Suprapubic skin (tissue), 4 donors: Measurements from ENCODE around the gene BTF3. TPM values are rescaled to one million over a fixed set of nuclear protein-coding genes. Genes with fewer than 3 reads are reported as not detected.

Source experiments
- DNase-seq, 2 donors: peaks; one replicate each; pipeline ENCODE4 v3.0.0-alpha.2; 2019; ENCODE audit warnings: low spot score in 2 of 2
- H3K27ac ChIP-seq: fragments of 200-600 bp; sonication (generic); one replicate; pipeline ENCODE4 v1.5.1; 2019
- H3K27me3 ChIP-seq: fragments of 200-600 bp; sonication (generic); one replicate; pipeline ENCODE4 v1.5.1; 2019
- H3K36me3 ChIP-seq: fragments of 200-600 bp; sonication (generic); one replicate; pipeline ENCODE4 v1.5.1; 2019
- H3K4me1 ChIP-seq: fragments of 200-600 bp; sonication (generic); one replicate; pipeline ENCODE4 v1.5.1; 2019
- H3K4me3 ChIP-seq: fragments of 200-600 bp; sonication (generic); one replicate; pipeline ENCODE4 v1.5.1; 2019; ENCODE audit warnings: mild to moderate bottlenecking
- H3K9me3 ChIP-seq: fragments of 200-600 bp; sonication (generic); one replicate; pipeline ENCODE4 v1.5.1; 2019
- EP300 ChIP-seq: sonication (generic); formaldehyde crosslinking; IDR thresholded peaks from one replicate; pipeline ENCODE4 v1.6.1; 2017; ENCODE audit warnings: antibody characterized with exemption
- POLR2A ChIP-seq, 2 donors: fragments of 450-650 bp; IDR thresholded peaks; one replicate each; pipeline ENCODE4 v1.6.1; 2017; ENCODE audit warnings: antibody characterized with exemption in 2 of 2, mild to moderate bottlenecking in 2 of 2, moderate library complexity in 2 of 2
- POLR2AphosphoS5 ChIP-seq, 3 donors: sonication (generic); formaldehyde crosslinking; IDR thresholded peaks; one replicate each; pipeline ENCODE4 v1.6.1; 2017; ENCODE audit warnings: antibody characterized with exemption in 3 of 3
- WGBS: methylation state at CpG from one replicate; pipeline ENCODE4 v1.1.5; 2018; 5-methylcytosine and 5-hydroxymethylcytosine counted together
- total RNA-seq, 4 donors: library from RNA; depleted of rRNA; stranded (reverse); fragments of >200 nt; gene quantifications; one replicate each; pipeline ENCODE4 v1.1.0, GENCODE V29; 2016
- TF ChIP-seq, protein P1 (sequence below), 2 donors: fragments of 200-600 bp in 1 of 2; fragments of 450-650 bp in 1 of 2; sonication (generic) in 1 of 2; IDR thresholded peaks; one replicate each; pipeline ENCODE4 v1.5.1; 2016 to 2019; ENCODE audit warnings: antibody characterized with exemption in 2 of 2, mild to moderate bottlenecking in 1 of 2, moderate library complexity in 1 of 2

The BTF3 gene
- total RNA-seq, 4 donors from 2014 or later, result 473 to 851 (median 620) TPM

DNA sequence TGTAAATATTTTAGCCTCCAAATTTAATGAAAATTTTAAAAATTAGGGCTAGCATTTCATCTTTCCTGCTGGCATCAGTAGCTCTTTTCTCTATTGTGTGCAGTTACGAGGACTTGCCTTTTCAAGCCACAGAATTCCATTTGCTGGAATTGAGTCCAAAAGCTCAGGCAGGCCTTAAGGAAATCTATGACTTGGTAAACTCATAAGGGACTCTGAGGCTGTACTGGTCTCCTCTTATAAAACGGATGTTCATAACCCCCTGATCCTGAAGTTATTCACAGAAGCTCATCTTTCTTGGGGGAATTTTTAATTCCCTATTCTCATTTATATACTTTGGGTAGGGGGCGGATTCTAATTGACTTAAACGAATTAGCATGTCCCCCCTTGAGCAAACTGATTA is 43.8 kb downstream of the BTF3 start:
- TF ChIP-seq POLR2A (IDR thresholded peaks at IDR 0.05) (no peak), EP300 (no peak), POLR2AphosphoS5 (IDR thresholded peaks at IDR 0.05) (no peak)
- TF ChIP-seq, protein P1, sequence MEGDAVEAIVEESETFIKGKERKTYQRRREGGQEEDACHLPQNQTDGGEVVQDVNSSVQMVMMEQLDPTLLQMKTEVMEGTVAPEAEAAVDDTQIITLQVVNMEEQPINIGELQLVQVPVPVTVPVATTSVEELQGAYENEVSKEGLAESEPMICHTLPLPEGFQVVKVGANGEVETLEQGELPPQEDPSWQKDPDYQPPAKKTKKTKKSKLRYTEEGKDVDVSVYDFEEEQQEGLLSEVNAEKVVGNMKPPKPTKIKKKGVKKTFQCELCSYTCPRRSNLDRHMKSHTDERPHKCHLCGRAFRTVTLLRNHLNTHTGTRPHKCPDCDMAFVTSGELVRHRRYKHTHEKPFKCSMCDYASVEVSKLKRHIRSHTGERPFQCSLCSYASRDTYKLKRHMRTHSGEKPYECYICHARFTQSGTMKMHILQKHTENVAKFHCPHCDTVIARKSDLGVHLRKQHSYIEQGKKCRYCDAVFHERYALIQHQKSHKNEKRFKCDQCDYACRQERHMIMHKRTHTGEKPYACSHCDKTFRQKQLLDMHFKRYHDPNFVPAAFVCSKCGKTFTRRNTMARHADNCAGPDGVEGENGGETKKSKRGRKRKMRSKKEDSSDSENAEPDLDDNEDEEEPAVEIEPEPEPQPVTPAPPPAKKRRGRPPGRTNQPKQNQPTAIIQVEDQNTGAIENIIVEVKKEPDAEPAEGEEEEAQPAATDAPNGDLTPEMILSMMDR (IDR thresholded peaks at IDR 0.05), result no peak
- 36% methylated on average over 4 of the region's 4 CpGs for WGBS
- DNase-seq, result no peak
- H3K27ac ChIP-seq, result peak overlapping the region; percentile 28
- peaks cover 9% of the 10 kb centered on the region for H3K4me1 ChIP-seq
- no peaks in the 10 kb centered on the region for H3K36me3 ChIP-seq
- H3K27me3 ChIP-seq, result no peaks in the 10 kb centered on the region
- H3K4me3 ChIP-seq, result no peak overlapping the region
- no peaks in the 10 kb centered on the region for H3K9me3 ChIP-seq

DNA sequence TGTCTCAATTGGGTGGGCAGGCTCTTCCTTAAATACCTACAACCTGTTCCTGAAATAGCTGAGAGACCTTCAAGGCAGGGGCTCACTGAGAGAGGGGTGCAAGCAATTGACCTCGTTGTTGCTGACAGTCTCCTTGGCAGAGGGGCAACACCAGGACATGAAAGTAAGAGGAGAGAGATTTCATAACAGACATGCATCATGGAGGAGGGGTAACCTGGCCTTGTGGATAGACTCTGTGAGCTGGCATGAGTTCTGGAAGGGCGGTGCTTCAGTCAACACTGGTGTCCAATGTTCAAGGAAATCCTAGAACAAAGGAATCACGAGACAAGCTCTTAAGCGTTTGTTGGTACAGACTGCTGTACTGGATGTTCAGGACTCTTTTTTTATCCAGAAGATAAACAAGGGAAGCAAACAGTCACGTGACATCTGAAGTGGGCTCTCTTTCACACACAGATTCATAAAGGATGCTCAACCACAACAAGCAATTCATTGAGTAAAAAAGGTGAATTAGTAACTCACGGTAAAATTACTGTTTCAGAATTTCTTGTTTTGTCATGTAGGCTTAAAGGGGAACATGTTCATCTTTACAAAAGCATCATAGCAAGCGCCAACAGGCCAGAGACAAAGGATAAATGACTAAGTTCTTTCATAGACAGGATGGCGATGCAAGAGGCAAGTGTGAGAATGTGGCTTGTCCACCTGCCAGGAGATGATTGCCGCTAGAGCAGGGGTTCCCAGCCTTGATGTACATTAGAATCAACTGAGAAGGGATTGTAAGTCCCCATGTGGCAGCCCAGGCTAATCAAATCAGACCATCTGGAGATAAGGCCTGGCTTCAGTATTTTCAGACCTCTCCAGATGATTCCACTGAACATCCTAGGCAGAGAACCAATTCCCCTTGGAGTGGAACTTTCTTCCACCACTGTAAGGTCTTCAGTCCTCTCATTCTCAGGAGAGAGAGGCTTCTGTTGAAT is 46.5 kb downstream of the BTF3 start:
- TF ChIP-seq EP300 (no peak), POLR2AphosphoS5 (IDR thresholded peaks at IDR 0.05) (no peak), POLR2A (IDR thresholded peaks at IDR 0.05) (no peak)
- TF ChIP-seq, protein P1 (IDR thresholded peaks at IDR 0.05), result no peak
- no peak overlapping the region for H3K27ac ChIP-seq
- peaks cover 9% of the 10 kb centered on the region for H3K4me1 ChIP-seq
- no peak overlapping the region for H3K4me3 ChIP-seq
- H3K9me3 ChIP-seq, result no peaks in the 10 kb centered on the region
- no peak for DNase-seq
- no peaks in the 10 kb centered on the region for H3K27me3 ChIP-seq
- H3K36me3 ChIP-seq, result no peaks in the 10 kb centered on the region
- 66% methylated on average over 9 of the region's 9 CpGs for WGBS

DNA sequence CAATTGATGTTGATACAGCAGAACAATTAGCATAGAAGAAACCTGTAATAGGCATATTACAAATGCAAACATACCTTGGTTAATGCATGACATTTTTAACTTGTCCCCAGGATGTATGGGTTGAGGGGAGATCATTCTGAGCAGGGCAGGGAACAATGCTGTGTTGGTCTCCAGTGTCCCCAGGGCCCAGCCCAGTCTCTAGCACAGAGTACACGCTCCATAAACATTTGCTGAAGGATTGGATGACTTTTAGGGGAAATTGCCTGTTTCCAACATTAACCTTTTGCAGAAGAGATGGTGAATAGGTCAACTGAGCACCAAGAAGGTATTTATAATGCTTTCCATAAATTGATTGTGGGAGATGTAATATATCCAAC is 47.1 kb downstream of the BTF3 start:
- Histone ChIP-seq H3K27ac (no peak overlapping the region), H3K36me3 (no peaks in the 10 kb centered on the region), H3K4me3 (no peak overlapping the region), H3K4me1 (peaks cover 9% of the 10 kb centered on the region), H3K27me3 (no peaks in the 10 kb centered on the region), H3K9me3 (no peaks in the 10 kb centered on the region)
- 89% methylated on average over 1 of the region's 1 CpG for WGBS
- TF ChIP-seq EP300 (no peak), POLR2AphosphoS5 (IDR thresholded peaks at IDR 0.05) (no peak), POLR2A (IDR thresholded peaks at IDR 0.05) (no peak)
- TF ChIP-seq, protein P1 (IDR thresholded peaks at IDR 0.05), result no peak
- no peak for DNase-seq

DNA sequence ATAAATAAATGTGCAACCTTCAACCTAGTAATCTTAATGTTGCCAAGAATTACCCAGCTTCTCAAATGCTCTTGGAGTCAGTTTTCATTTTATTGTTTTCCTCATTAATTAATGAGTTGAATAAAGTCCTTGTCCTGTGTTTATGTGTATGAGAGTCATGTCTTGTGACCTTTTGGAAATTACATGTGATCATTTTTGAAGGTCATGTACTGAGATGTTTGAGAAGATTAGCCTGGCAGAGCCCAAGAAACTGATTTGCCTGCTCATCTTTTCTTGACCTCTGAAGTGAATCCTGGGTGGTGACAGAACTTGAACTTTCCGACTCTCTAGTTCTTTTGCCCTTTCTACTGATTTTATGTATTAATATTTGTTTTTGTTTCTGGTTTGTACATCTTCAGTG is 51.8 kb downstream of the BTF3 start:
- Histone ChIP-seq H3K36me3 (peaks cover 24% of the 10 kb centered on the region), H3K27me3 (no peaks in the 10 kb centered on the region), H3K4me1 (no peaks in the 10 kb centered on the region), H3K4me3 (no peak overlapping the region), H3K9me3 (no peaks in the 10 kb centered on the region), H3K27ac (no peak overlapping the region)
- TF ChIP-seq EP300 (no peak), POLR2A (IDR thresholded peaks at IDR 0.05) (no peak), POLR2AphosphoS5 (IDR thresholded peaks at IDR 0.05) (no peak)
- TF ChIP-seq, protein P1 (IDR thresholded peaks at IDR 0.05), result no peak
- DNase-seq, result no peak
- WGBS, result 88% methylated on average over 1 of the region's 1 CpG

DNA sequence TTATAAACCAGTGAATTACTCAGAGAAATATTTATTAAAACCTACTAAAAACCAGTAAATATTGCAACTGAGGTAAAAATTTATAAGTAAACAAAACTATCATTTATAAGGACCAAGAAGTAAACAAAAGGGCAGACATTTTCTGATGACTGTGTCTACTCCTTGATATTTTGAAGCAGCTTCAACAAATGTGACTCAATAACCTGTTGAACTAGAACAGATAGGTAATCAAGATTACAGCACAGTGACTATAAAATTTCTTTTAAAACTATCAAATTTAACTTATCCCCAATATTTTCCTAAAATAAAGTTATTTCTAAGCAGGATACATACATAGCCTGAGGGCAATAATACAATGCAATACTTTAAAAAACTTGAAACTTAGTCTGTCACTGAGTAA is 54.4 kb downstream of the BTF3 start:
- H3K36me3 ChIP-seq, result peaks cover 47% of the 10 kb centered on the region
- H3K27ac ChIP-seq, result no peak overlapping the region
- H3K27me3 ChIP-seq, result no peaks in the 10 kb centered on the region

More for the DNA sequence above, 54.4 kb downstream of the BTF3 start:
- Histone ChIP-seq H3K4me3 (no peak overlapping the region), H3K9me3 (no peaks in the 10 kb centered on the region), H3K4me1 (no peaks in the 10 kb centered on the region)
- no peak for DNase-seq
- TF ChIP-seq, protein P1 (IDR thresholded peaks at IDR 0.05), result no peak
- TF ChIP-seq POLR2AphosphoS5 (IDR thresholded peaks at IDR 0.05), result no peak
- TF ChIP-seq EP300, result no peak
- TF ChIP-seq POLR2A (IDR thresholded peaks at IDR 0.05), result no peak
